HS-27A (cell line): ENCODE results near the gene NRXN3.

Experiments
- DNase-seq: peaks from one replicate; pipeline ENCODE4 v3.0.0-alpha.2; 2012; ENCODE audit warnings: low read depth, missing footprints

The NRXN3 gene

GRCh38 chr14:79476552-79476951 is 1306.4 kb downstream of the NRXN3 start:
- DNase-seq: no peak

DNA sequence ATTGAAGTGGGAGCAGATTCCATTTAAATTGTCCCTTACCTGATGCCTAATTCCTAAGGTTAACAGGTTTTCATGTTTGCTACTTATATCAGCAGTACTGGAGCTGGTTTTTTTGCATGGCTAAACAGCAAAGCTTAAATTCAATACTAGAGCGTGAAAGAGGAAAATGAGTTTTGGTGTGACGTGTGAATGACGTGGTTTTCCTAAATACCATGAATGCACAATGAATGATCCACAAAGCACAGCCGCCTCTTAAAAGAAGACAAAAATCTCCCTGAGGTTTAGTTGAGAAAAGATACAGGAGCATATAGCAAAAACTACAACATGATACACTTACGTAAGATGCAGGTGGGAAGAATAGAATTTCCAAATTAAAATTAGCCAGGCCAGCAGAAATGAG is 1310.0 kb downstream of the NRXN3 start:
- no peak for DNase-seq

DNA sequence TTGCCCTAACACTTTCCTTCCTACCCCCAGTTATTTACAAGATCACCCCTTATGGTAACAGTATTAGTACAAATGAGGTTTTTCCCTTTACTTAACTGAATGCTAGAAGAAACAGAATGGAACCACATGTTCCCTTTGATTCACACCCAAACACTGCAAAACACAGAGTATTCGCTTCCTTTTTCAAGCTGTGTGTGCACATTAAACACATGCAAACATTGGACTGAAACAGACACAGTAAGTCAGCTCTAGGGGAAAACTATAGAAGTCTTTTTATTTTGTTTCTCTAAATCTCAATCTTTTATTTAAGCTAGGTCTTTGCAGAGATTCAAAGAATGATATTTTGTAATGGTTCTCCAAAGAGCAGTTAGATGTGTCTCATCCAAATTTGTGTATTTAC is 1312.7 kb downstream of the NRXN3 start:
- no peak for DNase-seq

DNA sequence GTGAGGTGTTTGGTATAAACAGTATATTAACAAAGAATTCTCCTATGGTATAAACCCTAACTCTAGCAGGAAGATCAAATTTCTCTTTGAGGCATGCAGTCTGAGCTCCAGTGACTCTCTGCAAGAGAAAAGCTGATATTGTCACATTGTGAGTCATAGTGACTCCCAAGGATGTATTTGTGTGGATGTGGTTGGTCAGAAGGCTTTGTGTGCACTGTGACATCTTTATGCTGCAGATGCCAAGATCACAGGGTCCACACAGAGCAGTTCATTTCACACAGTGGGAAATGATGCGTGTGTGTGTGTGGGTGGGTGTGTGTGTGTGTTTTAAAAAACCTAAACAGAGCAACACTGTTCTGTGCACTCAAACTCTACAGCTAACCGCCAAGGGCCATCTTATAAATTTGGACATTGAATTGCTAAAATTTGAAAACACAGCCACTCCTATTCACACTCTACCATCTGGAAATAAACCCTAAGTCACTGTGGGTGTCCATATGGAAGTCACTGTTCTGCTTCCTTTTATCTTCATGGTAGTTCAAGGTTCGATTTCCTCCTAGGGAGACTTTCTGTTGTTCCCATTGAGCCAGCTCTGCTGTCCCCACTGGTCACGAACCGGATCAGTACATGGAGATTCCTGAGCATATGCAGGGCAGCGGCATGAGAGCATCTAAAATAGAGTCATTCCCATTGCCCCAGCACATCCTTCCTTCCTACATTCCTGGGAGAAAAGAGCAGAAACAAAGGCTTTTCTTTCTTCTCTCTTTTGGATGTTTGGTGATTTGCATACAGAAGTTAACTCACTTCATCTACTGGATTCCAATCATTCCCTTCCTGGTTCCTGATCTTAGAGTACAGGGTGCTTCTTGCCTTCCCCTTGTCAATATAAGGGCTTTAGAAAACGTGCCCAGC is 1313.6 kb downstream of the NRXN3 start:
- no peak for DNase-seq

DNA sequence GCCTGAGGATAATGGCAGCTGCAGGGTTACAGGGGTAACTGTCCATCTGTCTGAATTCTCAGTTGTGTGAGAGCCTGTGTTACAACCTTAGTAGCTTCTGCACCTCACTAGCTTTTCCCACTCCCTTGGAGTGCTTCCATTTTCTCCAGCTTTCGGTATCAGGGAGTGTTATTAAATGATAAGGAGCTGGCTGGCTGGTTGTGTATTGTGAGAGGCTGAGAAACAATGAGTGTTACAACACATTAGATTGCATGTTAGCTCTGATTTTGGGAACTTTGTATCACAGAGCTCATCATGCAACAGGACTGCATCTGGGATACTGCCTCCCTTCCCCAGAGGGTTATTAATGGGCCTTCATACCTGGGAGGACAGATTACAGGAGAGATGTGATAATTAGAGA is 1317.5 kb downstream of the NRXN3 start:
- DNase-seq: no peak

DNA sequence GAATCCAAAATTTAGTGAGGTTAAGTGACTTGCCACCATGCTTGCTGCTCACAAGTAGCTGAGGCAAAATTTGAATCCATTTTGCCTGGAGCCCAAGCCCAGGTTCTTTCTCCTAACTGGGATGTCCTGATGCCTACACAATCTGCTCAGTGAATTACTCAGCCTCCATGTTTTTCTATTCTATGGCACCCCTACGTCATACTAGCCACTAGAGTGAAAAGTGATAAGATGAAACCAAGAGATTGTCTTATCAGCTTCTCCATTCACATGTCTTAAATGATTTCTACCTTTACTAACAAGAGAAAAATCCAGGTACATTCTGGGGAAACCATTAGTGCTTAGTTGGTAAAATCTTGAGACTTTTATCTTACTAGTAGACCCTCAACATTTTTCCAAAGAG is 1321.0 kb downstream of the NRXN3 start:
- no peak for DNase-seq

GRCh38 chr14:79493081-79493645 is 1323.0 kb downstream of the NRXN3 start:
- DNase-seq: no peak

DNA sequence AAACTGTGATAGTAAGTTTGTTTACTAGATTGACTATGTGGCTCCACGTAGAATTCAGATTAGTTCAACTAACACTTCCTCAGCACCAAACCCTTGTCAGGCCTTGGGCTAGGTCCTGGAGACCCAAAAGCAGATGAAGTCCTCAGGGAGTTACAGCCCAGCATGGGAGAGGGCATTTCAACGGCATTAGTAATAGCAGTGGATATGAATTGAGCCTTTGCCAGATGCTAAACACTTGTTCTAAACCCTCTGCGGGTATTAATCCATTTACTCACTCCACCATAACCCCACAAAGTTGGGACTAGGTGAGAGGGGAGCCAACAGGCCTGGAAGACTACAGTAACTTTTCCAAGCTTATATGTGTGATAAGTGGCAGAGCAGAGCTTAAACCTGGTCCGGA is 1326.5 kb downstream of the NRXN3 start:
- no peak for DNase-seq

DNA sequence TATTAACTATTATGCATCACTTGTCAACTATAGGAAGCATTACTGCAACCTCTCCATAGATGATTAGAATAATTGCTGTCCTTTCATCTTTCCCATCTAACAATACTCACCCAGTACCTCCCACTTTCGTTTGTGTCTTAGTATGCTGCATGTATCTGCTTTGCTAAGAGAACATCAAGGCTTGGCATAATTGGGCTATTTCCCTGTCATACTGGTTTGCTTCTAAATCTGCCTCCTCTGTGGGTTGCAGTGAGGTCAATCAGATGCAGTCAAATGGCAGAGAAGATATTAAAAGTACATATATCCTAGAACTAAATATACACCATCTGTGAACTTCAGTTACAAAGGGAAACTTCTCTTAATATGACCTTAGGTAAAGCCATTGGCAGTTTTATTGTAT is 1330.3 kb downstream of the NRXN3 start:
- DNase-seq: no peak

DNA sequence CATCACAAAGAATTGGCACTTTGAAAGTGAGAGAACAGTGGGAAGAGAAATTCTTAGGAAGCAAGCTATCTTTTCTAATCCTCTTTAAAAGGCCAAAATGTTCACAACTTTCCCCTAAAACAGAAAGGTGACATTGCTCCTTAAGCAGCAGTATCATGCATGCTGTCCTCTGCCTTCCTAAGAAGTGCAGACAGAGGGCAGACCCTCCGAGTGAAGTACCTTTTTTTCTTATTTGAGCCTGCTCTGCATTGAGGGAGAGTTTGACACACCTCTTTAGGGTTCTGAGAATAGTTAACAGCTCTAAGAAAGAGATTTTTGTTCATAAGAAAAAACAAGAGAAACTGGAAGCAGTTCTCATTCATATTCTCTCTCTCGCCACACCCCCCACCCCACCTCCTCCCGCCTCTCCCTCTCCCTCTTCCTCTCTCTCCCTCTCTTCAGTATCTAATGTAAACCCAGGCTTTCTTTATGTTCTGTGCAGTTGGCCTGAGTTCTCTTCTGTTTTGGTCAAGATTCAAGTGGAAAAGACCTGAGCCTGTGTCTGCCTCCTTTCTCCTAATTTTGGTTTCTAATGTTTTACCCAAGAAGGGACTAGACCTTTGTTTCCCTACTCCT is 1332.1 kb downstream of the NRXN3 start:
- DNase-seq: no peak

DNA sequence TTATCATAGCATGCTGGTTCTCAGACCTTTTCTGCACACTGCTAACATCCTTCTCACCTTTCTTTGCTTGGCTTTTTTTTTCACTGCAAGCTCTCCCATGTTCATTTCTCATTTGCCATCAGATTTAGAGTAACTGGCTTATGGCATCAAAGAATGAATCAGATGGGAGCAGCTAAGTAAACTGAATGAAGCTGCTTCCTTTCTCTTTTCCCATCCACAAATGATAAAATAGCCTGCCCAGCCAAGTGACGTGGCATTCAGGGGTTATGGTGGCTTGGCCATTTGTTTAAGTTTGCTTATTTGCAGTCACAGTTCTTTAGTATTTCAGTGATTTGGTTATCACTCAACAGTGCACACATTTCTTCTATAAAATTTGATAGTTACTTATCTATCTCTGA is 1332.6 kb downstream of the NRXN3 start:
- DNase-seq: no peak

GRCh38 chr14:79510659-79511058 is 1340.5 kb downstream of the NRXN3 start:
- DNase-seq: no peak

DNA sequence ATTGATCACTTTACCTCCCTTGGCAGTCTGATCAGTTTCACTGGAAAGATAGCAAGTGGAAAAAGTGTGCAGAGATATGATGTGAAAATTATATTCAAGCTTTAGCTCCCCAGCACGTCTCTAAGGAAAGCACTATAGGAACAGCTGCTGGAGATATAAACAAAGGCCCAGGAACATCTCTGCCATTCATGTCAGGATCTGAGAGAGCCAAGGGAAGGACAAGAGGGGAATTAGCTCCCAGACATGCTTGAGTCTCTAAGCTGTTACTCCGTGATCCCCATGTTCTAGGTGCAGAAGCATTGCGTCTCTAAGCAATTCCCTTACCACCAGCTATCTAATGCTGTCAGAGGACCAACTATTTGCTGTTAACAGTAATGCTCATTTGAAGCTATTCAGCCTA is 1341.0 kb downstream of the NRXN3 start:
- DNase-seq: no peak

DNA sequence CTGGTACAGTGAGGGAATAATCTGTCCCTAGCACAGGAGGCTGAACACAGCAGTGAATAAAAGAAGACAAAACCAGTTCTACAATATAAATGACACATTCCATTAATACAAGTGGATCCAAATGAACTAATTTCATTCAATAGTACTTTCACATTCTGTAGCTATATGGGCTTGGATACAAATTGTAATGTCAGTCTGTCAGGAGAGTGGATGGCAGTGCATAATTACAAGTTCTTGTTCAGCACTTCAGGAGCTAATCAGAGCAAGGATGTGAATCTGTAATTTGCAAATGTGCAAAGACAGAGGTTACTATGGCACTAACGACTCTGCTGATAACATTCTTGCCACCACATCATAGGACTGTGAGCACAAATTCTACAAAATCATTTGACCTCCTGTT is 1343.3 kb downstream of the NRXN3 start:
- no peak for DNase-seq

- DNase-seq: peak; percentile 11
Observed at GRCh38 chr14:79514700-79515099, 1344.5 kb downstream of the NRXN3 start.

GRCh38 chr14:79515158-79515557 is 1345.0 kb downstream of the NRXN3 start:
- DNase-seq: no peak

DNA sequence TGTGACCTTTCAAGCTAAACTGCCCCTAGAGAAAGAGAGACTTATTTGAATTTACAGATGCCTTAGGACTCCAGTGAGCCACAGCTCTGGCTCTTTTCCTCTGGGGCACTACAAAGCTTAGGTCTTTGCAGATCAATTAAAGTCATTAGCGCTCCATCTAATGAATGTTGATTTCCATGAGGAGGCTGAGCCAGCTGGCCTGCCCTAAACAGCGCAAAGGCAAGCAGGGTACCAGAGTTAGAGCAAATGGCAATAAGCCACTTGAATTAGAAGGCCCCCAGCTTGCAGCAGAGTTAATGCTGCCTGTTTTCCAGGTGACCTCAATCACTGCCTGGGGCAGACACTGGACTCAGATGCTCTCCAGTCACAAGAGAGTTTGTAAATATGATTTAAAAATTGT is 1345.8 kb downstream of the NRXN3 start:
- DNase-seq: no peak

DNA sequence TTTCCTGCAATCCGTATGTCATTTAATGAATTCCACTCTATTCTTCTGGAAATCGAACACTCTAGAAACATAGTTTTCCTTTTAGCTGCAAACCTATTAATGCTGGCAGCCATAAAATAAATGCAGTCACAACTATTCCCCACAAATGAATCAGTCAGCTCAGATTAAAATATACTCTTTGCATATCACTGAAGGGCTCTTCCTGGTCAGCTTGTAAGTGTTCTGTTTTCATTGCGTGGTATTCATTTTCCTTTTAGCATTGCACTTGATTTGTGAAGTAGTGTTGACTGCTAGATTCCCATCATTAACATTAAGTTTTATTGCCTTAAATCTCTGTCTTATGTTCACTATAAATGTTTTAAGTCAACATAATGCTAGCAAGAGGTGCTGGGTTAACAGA is 1355.2 kb downstream of the NRXN3 start:
- DNase-seq: no peak

DNA sequence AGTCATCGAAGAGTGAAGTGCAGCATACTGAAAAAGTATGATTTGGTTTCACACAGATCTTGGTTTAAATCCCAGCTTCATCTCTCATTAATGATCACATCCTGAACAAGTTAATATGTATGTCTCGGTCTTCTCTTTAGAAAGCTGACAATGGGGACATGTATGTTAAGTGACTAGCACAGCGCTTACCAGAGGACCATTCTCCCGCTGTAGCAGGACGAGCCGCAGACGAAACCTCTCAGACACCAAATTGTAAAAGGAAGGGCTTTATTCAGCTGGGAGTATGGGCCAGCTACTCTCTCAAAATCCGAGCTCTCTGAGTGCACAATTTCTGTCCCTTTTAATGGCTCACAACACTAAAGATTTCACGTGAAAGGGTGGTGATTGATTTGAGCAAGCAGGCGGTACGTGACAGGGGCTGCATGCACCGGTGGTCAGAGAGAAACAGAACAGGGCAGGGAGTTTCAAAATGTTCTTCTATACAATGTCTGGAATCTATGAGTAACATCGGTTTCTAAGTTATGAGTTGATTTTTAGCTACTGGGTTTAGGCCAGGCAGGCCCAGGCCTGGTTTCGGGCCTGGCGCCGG is 1358.7 kb downstream of the NRXN3 start:
- no peak for DNase-seq

DNA sequence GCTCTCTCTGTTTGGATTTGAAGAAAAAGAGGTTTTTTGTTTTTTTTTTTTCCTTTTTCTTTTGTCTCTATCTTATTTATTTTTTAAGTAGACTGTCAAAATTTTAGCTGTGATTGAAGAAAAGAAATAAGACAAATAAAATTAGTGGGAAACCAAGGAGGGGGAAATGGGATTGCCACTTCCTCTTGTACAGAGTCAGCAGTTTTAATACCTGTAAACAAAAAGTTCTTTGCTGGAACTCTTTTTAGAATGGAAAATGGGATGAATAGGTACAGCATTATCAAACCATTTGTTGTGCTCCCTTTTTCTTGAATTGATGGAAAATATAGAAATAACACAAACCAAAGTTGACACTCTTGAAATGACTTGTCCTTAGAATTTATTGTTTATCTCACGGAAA is 1360.4 kb downstream of the NRXN3 start:
- DNase-seq: no peak

GRCh38 chr14:79534703-79535353 is 1364.7 kb downstream of the NRXN3 start:
- no peak for DNase-seq

DNA sequence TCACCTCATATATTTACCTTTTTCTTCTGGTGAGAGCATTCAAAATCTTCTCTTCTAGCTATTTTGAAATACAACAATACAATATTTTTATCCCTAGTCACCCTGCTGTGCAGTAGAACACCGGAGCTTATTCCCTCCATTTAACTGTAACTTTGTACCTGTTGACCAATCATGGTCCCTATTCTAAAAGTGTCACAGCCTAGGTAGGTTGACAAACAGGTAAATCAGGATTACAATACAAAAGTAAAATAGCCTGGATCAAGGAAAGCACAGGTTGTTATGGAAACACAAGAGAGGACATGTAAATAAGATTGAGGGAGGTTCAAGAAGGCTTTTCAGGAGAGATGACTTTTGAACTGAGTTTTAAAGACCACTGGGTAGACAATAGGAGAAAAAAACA is 1370.2 kb downstream of the NRXN3 start:
- no peak for DNase-seq
